ENCODE data around the gene GPHN.
"Not testable (repeated sequence)": the region's sequence is repeated elsewhere in the genome, so short reads cannot be mapped to it uniquely, and the experiment has no call there.

Gene GPHN

DNA sequence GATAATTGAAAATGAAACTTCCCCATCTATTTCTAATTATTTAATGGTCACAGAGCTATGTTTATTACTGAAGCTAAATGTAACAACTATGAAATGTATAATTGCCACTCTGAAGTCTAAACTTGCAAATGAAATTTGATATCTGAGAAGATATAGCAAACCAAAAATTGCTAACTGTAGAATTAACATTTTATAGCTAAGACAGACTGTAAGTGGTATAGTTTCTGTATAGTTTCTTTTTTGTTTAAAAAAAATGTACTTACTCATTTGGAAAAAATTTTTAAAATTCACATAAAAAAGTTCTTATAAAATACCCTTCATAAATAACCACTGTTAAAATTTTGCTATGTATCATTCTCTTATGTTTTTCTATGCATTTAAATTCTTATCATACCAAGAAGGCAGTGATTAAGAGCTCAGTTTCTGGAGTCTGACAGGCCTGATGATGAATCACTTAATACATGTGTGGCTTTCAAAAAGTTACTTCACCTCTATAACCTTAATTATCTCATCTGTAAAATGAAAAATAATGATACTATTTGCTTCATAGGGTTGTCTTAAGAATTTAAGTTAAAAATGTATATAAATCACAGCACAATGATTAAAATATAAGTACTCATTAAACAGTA, 466.6 kb downstream of the GPHN start:
- no peak for DNase-seq

DNA sequence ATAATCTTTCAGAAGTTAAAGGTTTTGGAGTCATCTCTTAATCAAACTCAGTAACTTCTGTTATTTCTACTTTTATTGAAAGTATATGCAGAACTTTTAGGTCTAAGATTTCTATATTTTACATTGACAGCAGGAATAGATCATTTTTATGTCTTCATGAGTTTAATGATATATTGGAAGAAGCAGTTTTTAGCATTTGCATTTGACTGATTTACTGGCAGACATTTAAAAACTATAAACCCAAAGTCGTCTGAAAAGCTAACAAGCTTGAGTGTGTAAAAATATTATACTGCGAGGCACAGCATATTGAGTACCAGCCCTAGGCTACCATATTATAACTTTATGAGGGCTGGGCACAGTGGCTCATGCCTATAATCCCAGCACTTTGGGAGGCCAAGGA, 467.3 kb downstream of the GPHN start:
- no peak for DNase-seq

DNA sequence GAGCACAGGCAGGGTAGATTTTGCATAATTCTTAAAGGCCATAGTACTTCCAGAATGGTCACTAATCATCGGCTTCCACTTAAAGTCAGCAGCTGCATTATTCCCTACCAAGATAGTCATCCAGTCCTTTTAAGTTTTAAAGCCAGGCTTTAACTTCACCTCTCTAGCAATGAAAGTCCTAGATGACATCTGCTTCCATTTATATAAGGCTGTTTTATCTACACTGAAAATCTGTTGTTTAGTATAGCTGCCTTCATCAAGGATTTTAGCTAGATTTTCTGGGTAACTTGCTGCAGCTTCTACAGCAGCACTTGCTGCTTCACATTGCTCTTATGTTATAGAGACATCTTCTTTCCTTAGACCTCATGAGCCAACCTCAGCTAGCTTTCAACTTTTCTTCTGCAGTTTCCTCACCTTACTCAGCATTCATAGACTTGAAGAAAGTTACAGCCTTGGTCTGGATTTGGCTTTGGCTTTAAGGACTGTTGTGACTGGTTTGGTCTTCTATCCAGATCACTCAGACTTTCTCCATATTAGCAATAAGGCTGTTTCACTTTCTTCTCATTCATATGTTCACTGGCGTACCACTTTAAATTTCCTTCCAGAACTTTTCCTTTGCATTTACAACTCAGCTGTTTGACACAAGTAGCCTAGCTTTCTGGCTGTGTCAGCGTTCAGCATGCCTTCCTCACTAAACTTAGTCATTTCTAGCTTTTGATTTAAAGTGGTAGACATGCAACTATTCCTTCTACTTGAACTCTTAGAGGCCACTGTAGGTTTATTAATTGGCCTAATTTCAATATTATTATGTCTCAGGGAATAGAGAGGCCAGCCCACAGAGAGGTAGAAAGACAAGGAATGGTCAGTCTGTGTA, 471.4 kb downstream of the GPHN start:
- no peak for DNase-seq

DNA sequence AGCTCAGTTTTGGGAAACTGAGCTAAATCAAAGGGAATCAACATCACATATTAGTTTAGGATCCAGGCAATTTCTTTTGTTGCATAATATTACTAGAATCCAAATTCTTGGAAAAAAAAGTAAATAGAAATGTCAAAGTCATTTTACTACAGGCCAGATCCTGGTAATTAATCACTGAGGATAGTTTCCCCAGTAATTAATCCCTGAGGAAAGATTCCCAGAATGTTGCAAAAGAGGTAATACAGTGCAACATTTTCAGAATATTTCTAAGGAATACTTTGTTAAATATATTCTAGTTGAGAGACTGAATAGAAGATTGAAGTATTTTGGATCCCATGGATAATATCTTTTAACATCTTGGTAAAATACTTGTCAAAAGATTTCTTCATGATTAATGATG, 474.3 kb downstream of the GPHN start:
- no peak for DNase-seq

DNA sequence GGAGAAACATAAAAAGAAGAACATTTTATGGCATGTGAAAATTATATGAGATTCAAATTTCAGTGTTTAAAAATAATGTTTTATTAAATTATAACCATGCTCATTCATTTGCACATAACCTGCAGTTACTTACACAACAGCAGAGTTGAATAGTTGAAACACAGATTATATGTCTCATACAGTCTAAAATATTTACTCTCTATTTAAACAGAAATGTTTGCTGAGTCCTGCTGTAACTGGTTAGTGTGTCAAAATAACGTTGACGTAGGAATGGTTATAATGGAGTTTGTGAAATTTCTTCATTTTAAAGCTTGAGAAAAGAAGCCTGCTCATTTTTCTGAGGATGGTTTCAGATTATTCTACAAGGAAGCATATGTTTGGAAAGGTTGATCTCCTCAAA, 484.8 kb downstream of the GPHN start:
- DNase-seq: no peak

DNA sequence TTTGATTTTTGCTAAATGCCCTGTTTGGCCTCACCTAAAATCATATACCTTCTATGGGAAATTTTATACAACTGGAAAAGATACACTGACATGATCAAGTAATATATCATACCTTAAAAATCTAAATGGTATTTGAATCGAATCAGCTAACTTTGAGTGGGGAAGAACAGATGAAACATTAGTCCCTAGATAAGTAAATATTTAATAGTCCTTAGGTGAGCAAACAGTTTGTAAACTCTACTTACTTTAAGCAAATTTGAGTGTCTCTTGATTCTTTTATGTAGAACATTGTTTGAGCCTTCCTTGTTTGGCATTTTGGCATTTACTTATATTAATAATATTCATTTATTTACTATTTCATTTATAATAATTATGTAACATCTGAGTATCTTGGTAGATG, 485.6 kb downstream of the GPHN start:
- DNase-seq: no peak

DNA sequence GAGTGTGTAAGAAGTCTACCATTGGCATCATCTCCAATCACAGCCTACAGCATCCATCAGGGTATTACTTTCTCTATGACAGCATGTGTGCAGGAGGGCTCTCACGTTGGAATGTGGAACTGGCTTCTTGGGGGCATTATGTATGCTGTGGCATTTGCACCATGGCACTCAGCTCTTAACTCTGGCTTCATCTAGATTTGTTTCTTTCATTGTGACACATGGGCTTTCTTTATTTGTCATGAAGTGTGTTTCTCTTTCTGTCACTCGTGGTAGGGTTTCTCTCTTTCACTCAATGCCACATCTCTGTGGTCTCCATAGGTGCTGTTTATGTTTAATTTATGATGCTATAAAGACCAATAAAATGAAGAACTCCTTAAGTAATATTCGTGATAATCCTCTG, 490.1 kb downstream of the GPHN start:
- no peak for DNase-seq

DNA sequence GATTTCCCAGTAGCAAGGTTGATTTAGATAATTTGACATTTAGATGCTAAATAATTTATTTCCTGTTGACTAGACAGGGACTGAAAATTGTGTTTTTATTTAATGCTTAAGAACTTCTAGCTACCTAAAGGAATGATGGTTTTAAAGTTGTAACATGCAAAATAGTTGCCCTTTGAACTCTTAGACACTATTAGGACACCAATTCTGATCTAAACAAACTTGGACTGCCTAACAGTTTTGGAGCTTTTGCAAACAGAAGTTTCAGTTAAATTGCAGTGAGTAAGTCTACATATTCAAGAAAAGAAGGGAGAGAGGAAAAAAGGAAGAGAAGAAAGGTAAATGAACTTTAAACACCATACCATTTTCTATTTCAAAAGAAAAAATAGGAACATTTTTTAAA, 492.0 kb downstream of the GPHN start:
- DNase-seq: no peak

DNA sequence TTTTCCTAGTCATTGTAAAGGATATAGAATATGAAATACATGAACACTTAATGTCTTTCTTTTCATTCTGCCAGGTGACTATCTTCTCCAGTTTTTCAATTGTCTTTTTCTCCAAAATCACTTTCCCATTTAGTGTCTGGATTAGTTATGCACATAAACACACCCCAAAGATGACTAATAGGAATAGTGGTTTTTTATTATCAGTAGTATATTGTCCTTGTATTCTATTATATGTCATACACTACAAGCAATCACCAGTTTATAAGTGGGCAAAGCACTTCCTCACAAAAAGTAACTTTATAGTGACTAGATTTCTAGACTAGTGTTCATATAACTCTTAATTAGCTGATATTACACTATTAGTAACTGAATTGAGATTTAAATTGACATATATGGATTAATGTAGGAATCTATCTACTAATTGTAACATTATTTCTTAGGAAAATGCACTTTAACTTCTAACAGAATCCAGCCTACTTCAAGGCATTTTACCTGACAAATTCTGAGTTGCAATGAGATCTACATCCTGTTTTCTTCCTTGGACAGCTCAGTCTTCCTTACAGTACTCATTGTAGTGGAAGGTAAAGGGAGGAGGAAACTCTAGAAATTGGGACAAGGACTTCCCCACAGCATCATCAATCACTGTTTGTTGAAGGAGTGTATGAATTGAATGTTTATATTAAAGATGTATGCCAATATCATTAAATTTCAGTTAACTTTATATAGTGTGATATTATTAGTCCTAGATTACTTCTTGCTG, 495.2 kb downstream of the GPHN start:
- DNase-seq: no peak

DNA sequence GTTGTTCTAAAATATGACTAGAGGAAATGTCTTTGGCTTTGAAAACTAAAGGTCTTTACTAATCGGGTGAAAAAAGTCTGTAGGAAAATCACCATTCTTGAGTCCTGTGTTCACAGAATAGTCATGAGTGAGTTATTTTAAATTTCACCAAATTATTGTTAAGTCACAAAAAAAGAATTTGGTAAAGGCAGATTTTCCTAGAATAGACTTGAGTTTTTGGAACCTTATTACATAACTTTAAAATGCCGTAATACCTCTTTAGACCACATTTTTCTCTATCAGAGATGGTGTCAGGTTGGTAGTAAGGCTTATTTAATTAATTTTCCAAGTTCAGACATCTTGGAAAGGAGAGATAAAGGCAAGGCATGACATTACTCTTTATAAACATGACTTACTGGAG, 496.6 kb downstream of the GPHN start:
- no peak for DNase-seq

DNA sequence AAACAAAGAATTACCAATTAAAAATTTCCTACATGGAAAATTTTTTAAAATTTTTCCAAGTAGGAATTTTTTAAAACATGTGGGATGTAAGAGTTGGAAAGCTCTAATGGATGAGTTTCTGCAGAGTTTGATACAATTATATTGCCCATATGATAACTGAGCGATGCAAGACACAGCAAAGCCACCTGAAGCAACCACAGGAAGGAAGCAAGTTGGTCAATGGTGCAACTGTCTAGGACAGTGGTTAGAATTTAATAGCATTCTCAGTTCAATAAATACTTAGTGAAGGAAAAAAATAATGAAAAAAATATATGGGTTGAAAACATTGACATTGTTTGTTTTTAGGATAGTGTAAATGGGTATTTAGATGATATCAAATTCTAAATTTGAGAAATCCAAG, 502.7 kb downstream of the GPHN start:
- DNase-seq: no peak

DNA sequence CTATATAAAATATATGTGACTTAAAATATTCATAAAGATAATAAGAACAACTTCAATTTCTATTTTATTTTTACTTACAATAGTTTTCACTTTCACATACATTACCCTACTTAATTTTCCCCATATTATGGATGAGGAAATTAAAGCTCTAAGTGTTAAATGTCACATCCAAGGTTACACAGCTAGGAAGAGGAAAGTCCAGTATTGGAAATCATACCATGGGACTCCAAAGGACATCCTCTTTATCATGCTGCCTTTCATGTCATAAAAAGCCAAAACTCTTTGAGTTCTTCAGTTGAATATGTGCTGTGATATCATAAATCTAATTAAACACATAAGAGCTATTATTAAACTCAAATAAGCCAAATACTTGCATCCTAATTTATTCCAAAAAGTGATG, 508.9 kb downstream of the GPHN start:
- no peak for DNase-seq

DNA sequence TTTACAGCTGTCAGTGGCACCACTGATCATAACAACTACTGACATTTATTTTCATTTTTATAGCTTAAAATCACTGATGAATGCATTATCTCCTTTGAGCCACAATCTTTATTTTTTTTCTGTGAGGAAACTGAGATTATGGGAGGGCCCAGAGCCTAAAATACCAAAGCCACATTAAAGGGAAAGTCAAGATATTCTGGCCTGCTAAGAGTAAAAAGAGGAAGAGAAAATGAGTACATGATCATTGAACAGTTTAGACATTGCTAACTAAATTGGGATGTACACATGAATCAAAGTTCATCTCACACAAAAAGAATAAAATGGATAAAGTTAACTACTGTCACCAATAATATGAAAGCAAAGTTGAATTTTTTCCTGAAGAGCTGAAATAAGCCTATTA, 510.8 kb downstream of the GPHN start:
- no peak for DNase-seq

DNA sequence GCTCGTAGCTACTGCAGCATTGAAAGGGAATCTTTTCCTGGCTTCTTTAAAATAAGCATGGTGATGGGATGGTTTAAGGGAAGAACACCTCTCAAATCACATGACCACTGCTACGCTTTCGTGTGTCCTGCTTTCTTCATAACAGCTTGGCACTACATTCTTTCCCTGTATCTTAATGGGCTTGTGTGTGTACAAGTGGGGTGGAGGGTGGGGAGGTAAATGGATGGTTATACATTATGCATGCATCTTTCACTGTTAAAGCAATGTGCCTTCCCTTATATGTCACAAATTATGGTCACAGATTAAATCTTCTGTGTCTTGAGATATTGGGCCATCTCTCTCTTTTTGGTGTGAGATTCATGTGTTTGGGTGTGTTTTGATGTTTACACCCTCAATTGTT, 511.8 kb downstream of the GPHN start:
- DNase-seq: no peak

DNA sequence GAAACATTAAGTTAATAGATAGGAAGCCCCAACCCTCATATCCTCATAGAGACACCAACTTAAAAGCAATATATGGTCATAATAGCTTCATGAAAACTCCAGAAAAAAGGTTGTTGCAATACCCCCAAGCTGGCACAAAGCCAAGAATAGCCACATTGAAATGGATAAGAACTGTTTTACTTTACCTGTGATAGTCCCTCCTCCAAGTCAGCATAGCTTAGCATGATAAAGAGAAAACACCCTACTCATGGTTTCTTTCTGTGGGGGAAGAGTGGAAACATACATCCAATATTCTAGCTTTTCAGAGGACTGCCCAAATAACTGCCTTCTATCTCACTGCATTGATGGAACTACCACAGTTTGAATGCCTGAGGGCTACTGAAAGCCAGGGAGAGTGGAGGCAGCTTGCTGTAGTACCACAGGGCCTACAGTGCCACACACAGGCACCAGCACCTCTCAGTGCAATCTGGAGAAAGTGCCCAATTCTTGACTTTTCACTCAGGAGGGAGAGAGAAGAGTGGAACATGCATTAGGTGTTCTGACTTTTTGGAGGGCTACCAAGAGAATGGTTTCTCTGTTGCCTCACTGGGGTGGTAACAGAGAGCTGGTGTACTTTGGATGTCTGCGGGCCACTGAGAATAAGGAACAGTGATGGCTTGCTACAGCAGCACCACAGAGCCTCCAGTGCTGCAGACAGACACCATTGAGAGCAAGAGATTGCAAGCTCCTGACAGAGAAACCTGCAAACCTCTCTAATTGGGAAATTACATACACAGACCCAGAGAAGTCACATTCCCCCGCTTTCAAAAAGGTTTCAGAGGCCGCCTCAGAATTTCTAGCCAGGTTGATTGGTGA, 524.2 kb downstream of the GPHN start:
- DNase-seq: no peak

DNA sequence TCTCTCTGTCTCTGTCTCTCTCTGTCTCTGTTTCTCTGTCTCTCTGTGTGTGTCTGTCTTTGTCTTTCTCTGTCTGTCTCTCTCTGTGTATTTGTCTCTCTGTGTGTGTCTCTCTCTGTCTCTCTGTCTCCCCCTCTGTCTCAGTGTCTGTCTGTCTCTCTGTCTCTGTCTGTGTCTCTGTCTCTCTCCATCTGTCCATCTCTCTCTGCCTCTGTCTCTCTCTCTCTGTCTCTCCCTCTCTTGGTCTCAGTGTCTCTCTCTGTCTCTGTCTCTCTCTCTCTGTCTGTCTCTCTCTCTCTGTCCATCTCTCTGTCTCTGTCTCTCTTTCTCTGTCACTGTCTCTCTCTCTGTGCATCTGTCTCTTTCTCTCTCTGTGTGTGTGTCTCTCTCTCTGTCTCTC, 537.5 kb downstream of the GPHN start:
- DNase-seq: no peak

DNA sequence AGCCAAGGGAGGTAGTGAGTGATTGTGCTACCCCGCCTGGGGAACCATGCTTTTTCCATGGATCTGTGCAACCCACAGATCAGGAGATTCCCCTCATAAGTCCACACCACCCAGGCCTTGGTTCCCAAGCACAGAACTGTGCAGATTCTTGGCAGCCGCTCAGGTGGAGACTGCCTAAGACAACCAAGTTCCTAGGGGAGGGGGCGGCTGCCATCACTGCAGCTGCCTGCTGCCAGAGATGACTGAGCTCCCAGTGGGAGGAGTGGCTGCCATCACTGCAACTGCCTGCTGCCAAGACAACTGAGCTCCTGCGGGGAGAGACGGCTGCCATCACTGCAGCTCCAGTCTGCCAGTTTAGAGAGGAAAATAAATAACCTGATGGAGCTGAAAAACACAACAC, 542.9 kb downstream of the GPHN start:
- DNase-seq: no peak

DNA sequence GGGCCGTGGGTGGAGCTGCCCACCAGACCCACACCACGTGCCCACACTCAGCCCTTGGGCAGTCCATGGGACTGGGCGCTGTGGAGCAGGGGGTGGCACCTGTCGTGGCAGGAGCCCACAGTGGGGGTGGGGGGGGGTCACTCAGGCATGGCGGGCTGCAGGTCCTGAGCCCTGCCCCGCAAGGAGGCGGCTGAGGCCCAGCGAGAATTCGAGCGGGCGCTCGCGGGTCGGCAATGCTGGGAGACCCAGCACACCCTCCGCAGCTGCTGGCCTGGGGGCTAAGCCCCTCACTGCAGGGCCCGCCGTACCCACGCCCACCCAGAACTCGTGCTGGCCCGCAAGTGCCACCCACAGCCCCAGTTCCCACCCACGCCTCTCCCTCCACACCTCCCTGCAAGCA, 548.7 kb downstream of the GPHN start:
- no peak for DNase-seq

DNA sequence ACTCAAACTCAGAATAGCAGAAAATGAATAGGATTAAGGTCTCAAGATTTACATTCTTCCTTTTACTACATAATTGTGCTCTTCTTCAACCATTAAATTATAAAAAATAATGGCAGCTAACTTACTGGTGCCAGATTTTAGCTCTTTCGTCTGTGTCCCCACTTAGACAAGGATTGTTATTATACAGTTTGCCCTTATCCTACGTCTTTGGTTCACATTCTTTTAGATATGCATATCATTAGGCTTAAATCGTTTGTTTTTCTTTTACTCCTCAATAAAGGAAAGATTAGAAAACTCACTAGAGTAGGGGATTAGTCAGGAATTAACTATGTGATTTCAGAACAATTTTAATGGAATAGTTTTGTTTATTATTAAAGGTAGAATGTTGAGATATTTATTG, 551.6 kb downstream of the GPHN start:
- DNase-seq: no peak

DNA sequence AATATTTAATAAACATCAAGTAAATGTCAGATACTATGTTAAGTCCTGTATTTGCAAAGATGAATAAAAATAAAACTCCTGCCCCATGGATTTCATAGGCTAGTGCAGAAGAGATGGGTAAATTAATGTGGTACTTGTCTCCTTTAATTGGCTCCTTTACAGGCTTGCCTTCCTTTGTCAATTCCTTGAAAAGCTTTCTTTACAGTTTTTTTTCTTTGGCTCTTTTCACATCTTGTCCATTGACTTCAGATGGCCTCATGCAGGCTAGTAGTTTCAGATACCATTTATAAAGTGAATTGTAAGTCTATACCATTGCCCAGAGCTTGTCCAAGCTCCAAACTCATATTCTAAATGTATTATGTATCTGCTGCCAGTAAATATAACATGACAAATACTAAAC, 552.6 kb downstream of the GPHN start:
- no peak for DNase-seq

DNA sequence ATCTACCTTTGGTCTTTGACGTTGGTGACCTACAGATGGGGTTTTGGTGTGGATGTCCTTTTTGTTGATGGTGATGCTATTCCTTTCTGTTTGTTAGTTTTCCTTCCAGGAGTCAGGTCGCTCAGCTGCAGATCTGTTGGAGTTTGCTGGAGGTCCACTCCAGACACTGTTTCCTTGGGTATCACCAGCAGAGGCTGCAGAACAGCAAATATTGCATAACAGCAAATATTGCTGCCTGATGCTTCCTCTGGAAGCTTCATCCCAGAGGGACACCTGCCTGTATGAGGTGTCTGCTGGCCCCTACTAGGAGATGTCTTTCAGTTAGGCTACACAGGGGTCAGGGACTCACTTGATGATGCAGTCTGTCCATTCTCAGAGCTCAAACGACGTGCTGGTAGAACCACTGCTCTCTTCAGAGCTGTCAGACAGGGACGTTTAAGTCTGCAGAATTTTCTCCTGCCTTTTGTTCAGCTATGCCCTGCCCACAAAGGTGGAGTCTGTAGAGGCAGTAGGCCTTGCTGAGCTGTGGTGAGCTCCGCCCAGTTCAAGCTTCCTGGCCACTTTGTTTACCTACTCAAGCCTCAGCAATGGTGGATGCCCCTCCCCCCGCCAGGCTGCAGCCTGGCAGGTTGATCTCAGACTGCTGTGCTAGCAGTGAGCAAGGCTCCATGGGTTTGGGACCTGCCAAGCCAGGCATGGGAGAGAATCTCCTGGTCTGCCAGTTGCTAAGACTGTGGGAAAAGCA, 559.3 kb downstream of the GPHN start:
- DNase-seq: not testable (repeated sequence)

DNA sequence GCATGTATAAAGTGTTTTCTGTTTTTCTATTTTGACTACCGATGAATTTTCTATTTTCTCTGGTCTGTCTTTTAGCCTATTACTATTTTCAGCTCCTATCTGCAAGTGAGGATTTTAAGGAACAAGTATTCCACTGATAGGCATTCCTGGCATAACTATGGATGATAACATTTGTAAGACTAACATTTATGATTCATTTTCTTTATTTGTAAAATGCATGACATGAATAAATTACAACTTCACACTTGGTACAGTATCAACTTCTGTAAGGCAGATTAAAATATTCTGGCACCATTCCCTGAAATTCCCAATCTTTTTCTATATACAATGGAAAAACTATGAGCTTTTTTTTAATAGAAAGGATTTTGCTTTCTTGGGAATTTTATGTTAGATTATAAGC, 560.3 kb downstream of the GPHN start:
- no peak for DNase-seq
